Right lobe of liver (tissue), 4 donors: ENCODE measurements around the gene VSTM2B.

Experiments used
- CTCF ChIP-seq, 4 donors: fragments of 200-600 bp in 3 of 4; fragments of 450-650 bp in 1 of 4; IDR thresholded peaks; one replicate each; pipeline versions ENCODE4 v1.5.1 to v1.8.0; 2016 to 2022; ENCODE audit warnings: antibody characterized with exemption in 4 of 4, mild to moderate bottlenecking in 2 of 4
- POLR2A ChIP-seq: fragments of 450-650 bp; IDR thresholded peaks from one replicate; pipeline ENCODE4 v1.6.1; 2017; ENCODE audit warnings: antibody characterized with exemption, mild to moderate bottlenecking
- donor health status: DM: no; HTN: no; CAD: no.
- donor health status: DM: no; HTN: no; CAD: no.
- donor health status: DM: no; HTN: yes; CAD: no.

GRCh38 chr19:29612121-29612520, 86.3 kb downstream of the VSTM2B start:
- TF ChIP-seq CTCF (IDR thresholded peaks at IDR 0.05): no peak
- no peak for TF ChIP-seq POLR2A
